T1000 (cell line): Measurements from ENCODE around the gene PTPRT.

Source experiments
- DNase-seq: peaks from one replicate; lab custom pipeline; 2025; ENCODE audit warnings: mixed read lengths; lab: John Stamatoyannopoulos, UW

The PTPRT gene

GRCh38 chr20:42376131-42376530 is 813.6 kb downstream of the PTPRT start:
- no peak for DNase-seq

- DNase-seq: no peak
Measured at GRCh38 chr20:42373049-42373448, 816.7 kb downstream of the PTPRT start.

- DNase-seq: no peak
Measured at GRCh38 chr20:42370075-42370474, 819.6 kb downstream of the PTPRT start.

- no peak for DNase-seq
Measured at GRCh38 chr20:42368910-42369309, 820.8 kb downstream of the PTPRT start.

- no peak for DNase-seq
Measured at GRCh38 chr20:42366626-42367025, 823.1 kb downstream of the PTPRT start.

GRCh38 chr20:42364446-42364845 is 825.3 kb downstream of the PTPRT start:
- DNase-seq: no peak

- DNase-seq: no peak
Measured at GRCh38 chr20:42361402-42361970, 828.2 kb downstream of the PTPRT start.

GRCh38 chr20:42360621-42361020 is 829.1 kb downstream of the PTPRT start:
- no peak for DNase-seq

- no peak for DNase-seq
Measured at GRCh38 chr20:42359617-42360016, 830.1 kb downstream of the PTPRT start.

GRCh38 chr20:42352096-42352495 is 837.6 kb downstream of the PTPRT start:
- DNase-seq: no peak

- DNase-seq: no peak
Measured at GRCh38 chr20:42350521-42350920, 839.2 kb downstream of the PTPRT start.

GRCh38 chr20:42346189-42347170 is 843.2 kb downstream of the PTPRT start:
- DNase-seq: no peak

- no peak for DNase-seq
Measured at GRCh38 chr20:42341654-42342053, 848.1 kb downstream of the PTPRT start.

GRCh38 chr20:42340368-42340767 is 849.3 kb downstream of the PTPRT start:
- DNase-seq: no peak

- DNase-seq: no peak
Measured at GRCh38 chr20:42338294-42339201, 851.2 kb downstream of the PTPRT start.

GRCh38 chr20:42336576-42336975 is 853.1 kb downstream of the PTPRT start:
- no peak for DNase-seq

- no peak for DNase-seq
Measured at GRCh38 chr20:42319252-42320013, 870.3 kb downstream of the PTPRT start.

- no peak for DNase-seq
Measured at GRCh38 chr20:42313704-42314103, 876.0 kb downstream of the PTPRT start.

- DNase-seq: no peak
Measured at GRCh38 chr20:42309050-42309449, 880.7 kb downstream of the PTPRT start.

- DNase-seq: no peak
Measured at GRCh38 chr20:42308171-42308570, 881.5 kb downstream of the PTPRT start.

- DNase-seq: no peak
Measured at GRCh38 chr20:42295592-42295991, 894.1 kb downstream of the PTPRT start.

GRCh38 chr20:42294976-42295375 is 894.7 kb downstream of the PTPRT start:
- DNase-seq: no peak
